GM21723 (cell line): ENCODE results near the gene PRKAG2.

Source experiments
- ATAC-seq: cut with Tn5 transposase; IDR thresholded peaks from one replicate; pipeline ENCODE4 v1.9.1; 2021; ENCODE audit warnings: mild to moderate bottlenecking, moderate library complexity; ENCODE audit not compliant: unreplicated experiment

Gene PRKAG2

GRCh38 chr7:151702961-151703360 is 174.0 kb downstream of the PRKAG2 start:
- no peak for ATAC-seq

DNA sequence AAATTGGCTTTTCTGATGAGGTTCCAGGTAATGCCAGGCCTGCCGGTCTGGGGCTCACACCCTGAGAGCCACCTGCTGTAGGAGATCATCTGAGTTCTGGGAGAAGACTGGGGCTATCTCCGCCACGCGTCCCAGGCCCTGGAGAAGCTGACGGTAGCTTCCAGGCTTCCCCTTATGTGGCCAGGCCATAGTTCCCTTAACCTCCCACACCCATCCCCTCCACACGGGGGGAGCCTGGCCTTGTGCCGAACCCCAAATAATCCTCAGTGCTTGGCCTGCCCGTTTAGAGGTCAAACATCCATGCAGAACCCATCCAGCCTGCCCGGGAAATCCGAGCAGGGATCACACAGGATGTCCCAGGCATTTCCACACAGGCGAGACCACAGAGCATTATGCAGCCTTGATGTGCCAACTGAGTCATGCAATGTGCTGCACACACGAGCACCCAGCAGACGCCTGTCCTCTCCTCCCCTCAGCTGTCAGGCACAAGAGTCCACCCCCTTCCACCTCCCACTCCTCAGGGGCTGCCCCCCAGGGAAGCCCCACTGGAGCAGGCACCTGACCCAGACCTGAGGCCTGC is 176.2 kb downstream of the PRKAG2 start:
- ATAC-seq, result no peak

DNA sequence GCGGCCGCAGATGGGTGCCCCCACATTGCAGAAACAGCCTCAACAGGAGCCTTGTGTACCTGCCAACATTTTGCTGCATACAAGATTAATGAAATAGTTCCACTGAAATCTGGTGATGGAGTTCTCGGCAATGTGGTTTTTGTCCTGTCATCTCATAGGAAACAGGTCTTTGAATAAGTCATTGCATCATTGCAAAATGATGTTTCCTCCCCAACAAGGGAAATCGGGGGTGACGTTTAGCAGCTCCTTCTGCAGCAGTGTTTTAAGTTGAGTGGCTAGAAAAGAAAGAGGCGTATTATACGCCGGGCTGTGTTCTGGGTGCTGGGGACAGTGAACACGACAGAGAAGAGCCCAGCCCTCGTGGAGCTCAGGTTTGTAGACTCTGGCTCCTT is 177.0 kb downstream of the PRKAG2 start:
- no peak for ATAC-seq

DNA sequence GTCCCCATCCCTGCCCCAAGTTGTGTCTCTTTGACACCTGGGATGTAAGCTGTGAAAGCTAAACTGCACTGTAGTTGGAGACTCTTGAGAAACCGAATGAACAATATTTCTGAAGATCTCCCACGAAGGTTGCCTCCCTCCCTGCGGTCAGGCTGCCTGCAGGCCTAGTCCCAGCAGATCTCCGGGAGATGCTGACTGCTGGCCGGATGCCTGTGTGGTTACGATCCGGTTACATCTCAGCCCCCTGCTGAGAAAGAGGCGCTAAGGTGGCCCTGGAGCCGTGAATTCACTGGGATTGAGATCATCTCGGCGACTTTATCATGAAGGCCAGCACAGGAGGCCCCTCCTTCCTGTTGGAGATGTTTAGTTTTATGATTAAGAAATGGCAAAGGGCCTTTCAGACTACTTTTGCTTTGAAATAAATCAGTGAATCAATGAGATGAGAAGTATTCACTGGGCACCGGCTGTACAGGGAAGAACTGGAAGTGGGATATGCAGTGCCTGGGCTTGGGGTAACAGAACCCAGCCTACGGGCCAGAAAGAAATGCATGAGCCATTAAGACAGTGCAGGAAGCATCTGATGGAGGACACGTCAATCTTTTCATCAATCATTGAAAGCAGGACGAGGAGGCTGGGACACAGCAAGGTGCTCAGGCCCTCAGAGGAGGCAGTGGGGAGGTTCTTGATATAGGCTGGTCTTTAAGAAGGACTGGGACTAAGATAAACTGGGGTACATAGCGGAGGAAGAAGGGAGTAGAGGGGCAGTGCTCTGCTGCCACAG is 177.6 kb downstream of the PRKAG2 start:
- ATAC-seq, result no peak

- no peak for ATAC-seq
Observed at GRCh38 chr7:151697942-151698341, 179.0 kb downstream of the PRKAG2 start.

DNA sequence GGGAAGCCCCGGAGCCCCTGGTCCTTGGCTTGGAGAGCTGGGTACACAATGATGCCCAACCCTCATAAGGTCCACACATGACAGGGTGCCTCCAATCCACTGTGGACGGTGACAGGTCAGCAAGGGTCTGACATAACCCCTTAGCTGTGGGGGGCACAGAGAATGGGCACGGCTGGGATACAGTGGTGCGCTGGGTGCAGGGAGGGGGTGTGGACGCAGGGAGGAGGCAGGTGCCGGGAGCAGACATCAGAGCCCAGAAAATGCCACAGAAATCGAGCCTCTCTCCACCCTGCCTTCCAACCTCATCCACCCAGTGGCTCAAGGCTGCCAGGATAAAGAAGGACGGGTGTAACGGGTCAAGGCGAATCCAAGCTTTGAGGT is 179.4 kb downstream of the PRKAG2 start:
- ATAC-seq, result no peak

DNA sequence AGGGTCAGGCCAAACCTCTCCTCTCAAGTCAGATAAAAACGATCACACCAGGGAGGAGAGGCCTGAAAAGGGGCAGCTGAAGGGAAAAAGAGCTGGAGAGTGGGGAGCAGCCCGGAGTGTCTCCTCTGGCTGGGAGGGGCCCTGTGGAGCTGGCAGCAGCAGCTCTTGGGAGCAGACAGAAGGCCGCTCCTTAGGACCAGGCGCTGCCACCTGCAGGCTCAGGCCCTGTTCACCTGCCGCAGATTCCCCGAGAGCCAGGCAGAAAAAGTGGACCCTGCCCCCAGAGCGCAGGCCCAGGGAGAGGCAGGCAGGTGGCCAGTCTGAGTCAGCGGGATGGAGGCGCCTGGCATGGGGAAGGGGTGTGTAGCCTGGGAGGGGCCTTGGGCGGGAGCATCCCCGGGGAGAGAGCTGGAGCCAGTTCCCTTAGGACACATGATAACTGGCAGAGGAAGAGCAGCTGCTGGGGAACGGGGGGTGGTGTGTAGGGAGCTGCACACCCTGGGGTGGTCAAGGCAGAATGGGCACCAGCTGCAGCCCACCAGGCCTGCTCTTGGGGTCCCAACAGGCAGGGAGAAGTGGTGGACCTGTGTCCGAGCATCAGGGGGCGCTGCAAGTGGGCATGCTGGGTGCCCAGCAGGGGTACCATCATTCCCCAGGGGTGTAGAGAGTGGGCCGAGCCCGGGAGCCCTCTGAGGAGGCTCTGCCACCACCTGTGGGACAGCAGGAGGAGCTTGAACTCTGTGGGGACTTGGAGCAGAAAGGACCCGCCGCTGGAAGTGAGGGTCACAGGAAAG is 180.0 kb downstream of the PRKAG2 start:
- no peak for ATAC-seq

GRCh38 chr7:151695951-151696541 is 180.9 kb downstream of the PRKAG2 start:
- no peak for ATAC-seq

GRCh38 chr7:151694828-151695580 is 181.9 kb downstream of the PRKAG2 start:
- no peak for ATAC-seq

GRCh38 chr7:151694441-151694827 is 182.5 kb downstream of the PRKAG2 start:
- no peak for ATAC-seq

DNA sequence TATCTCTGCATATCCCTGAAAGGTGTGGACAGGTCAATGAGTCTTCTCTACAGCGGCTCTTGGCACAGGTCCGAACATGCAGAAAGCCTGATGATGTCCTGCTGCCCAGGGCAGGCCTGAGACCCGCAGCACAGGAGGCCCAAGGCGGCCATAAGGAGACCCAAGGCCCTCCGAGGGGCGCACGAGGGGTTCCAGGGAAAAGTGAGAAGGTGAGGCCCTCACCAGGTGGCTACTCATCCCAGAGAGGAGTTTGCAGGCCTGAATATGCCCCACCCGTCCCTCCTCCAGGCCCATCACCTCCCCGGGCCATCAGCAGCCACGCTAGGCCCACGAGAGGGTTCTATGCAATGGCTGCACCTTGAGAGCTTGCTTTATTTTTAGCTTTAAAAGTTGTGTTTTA is 183.8 kb downstream of the PRKAG2 start:
- no peak for ATAC-seq

- ATAC-seq, result no peak
Observed at GRCh38 chr7:151692721-151693120, 184.2 kb downstream of the PRKAG2 start.

GRCh38 chr7:151691449-151691848 is 185.5 kb downstream of the PRKAG2 start:
- ATAC-seq, result no peak

GRCh38 chr7:151690606-151691005 is 186.3 kb downstream of the PRKAG2 start:
- no peak for ATAC-seq

DNA sequence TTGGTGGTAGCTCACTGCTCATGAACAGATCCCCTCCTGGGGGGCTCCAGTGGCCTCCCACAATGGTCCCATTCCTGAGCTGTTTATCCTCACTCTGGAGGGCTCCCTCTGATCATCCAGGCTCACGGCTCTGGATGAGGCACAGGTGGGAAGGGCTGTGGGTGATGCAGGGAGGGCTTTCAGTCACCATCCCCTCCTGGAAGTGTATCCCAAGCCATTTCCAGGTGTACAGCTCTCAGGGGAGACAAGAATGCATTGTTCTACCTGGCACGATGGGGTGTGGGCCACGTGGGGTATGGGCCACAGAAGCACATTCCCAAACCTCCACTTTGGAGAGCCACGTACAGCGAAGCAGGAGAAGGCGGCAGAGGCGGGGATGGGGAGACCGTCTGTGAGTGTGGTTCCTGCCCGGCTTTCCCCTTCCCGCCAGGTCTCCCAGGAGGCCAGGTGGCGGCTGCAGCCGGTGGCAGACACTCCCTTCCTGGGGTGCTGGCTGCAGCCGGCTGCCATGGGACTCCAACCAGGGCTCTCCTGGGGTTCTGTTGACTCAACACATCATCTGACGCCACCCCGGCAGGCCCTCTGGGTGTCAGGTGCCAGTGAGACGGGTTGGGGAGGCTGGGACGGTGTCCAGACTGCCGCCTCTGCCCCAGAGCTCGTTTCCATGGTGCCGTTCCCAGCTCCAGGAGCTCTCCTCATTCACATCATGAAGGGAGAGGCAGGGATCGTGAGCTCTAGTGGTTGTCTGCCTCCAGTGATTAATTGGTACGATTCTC is 187.5 kb downstream of the PRKAG2 start:
- no peak for ATAC-seq

- ATAC-seq, result no peak
Observed at GRCh38 chr7:151688236-151688780, 188.6 kb downstream of the PRKAG2 start.

DNA sequence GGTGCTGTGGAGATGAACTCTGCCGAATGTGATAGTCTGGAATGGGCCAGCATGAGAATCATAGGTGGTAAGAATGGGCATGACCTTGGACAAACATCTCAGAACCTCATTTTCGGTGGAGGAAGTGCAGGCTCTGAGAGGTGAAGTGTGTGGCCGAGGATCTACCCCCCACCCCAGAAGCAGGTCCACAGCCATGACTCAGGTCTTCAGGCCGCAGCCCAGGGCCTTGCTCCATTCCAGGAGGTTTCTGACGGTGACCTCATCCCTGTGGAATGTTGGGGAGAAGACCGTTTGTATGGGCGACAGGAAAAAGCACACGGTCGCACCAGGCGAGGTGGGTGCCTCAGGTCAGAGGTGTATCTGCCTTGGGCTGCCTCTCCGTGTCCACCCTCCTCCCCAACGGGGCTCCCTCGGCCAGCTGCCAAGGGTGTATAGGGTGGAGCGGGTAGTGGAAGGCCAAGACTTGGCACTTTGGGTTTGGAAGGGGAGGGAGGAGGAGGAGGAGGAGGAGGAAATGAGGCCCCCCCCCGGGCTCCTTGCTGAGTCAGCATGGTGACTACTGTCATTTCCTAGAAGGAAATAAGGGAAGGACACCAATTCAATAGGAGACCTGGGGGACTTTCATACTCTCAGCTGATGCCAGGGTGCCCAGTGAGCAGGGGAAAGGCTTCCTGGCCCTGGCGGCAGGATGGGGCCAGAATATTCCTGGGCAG is 189.2 kb downstream of the PRKAG2 start:
- ATAC-seq, result no peak

- ATAC-seq, result no peak
Observed at GRCh38 chr7:151686826-151687225, 190.1 kb downstream of the PRKAG2 start.
